Fibroblast of pulmonary artery (primary cell): ENCODE measurements around the gene AQP12B.

Source experiments
- DNase-seq: peaks from one replicate; pipeline ENCODE4 v3.0.0-alpha.2; 2010; ENCODE audit warnings: low read depth
- H3K4me3 ChIP-seq: replicated peaks from 2 replicates; pipeline ENCODE4 v1.5.1; 2011; ENCODE audit warnings: low read depth, mild to moderate bottlenecking, control low read depth, low read length, moderate library complexity
- CTCF ChIP-seq: IDR thresholded peaks from 2 replicates; pipeline ENCODE4 v1.5.1; 2011; ENCODE audit warnings: mild to moderate bottlenecking, control low read depth, low read length, inconsistent platforms; ENCODE audit errors: missing control alignments

AQP12B gene

GRCh38 chr2:240727439-240727838 lies 44.8 kb upstream of the AQP12B start:
- TF ChIP-seq CTCF: no peak
- H3K4me3 ChIP-seq: no peak overlapping the region
- no peak for DNase-seq

- TF ChIP-seq CTCF: no peak
- no peak overlapping the region for H3K4me3 ChIP-seq
- DNase-seq: no peak
Measured at GRCh38 chr2:240726876-240727275, 44.2 kb upstream of the AQP12B start.

- no peak overlapping the region for H3K4me3 ChIP-seq
- no peak for DNase-seq
- no peak for TF ChIP-seq CTCF
Measured at GRCh38 chr2:240725671-240726070, 43.0 kb upstream of the AQP12B start.

GRCh38 chr2:240725266-240725665 lies 42.6 kb upstream of the AQP12B start:
- DNase-seq: no peak
- TF ChIP-seq CTCF: no peak
- no peak overlapping the region for H3K4me3 ChIP-seq

- no peak for DNase-seq
- no peak overlapping the region for H3K4me3 ChIP-seq
- no peak for TF ChIP-seq CTCF
Measured at GRCh38 chr2:240724431-240724830, 41.7 kb upstream of the AQP12B start.

GRCh38 chr2:240723851-240724250 lies 41.2 kb upstream of the AQP12B start:
- H3K4me3 ChIP-seq: no peak overlapping the region
- TF ChIP-seq CTCF: no peak
- no peak for DNase-seq

GRCh38 chr2:240722796-240723735 lies 40.4 kb upstream of the AQP12B start:
- no peak overlapping the region for H3K4me3 ChIP-seq
- no peak for TF ChIP-seq CTCF
- no peak for DNase-seq
